Measurements from ENCODE around the gene S100A1.
"Not testable (repeated sequence)": the region's sequence is repeated elsewhere in the genome, so short reads cannot be mapped to it uniquely, and the experiment has no call there.

The S100A1 gene

GRCh38 chr1:153638261-153638660, 10.0 kb downstream of the S100A1 start:
- no peaks in the 10 kb centered on the region for H3K27me3 ChIP-seq
- DNase-seq: no peak
- no peaks in the 10 kb centered on the region for H3K9me3 ChIP-seq
- TF ChIP-seq CTCF (IDR thresholded peaks at IDR 0.05; ENCODE audit: low read depth, low read length): no peak
- peaks cover 84% of the 10 kb centered on the region for H3K36me3 ChIP-seq
- H3K4me1 ChIP-seq: no peaks in the 10 kb centered on the region
- no peak overlapping the region for H3K4me3 ChIP-seq (ENCODE audit: low read depth, low read length)

- H3K4me1 ChIP-seq: no peaks in the 10 kb centered on the region
- DNase-seq: no peak
- no peak for TF ChIP-seq CTCF (IDR thresholded peaks at IDR 0.05; ENCODE audit: low read depth, low read length)
- no peak overlapping the region for H3K4me3 ChIP-seq (ENCODE audit: low read depth, low read length)
- H3K9me3 ChIP-seq: no peaks in the 10 kb centered on the region
- H3K27me3 ChIP-seq: no peaks in the 10 kb centered on the region
- peaks cover 92% of the 10 kb centered on the region for H3K36me3 ChIP-seq
Measured at GRCh38 chr1:153639280-153639679, 11.0 kb downstream of the S100A1 start.

GRCh38 chr1:153640213-153640612, 12.0 kb downstream of the S100A1 start:
- DNase-seq; H3K27me3 ChIP-seq; H3K4me1 ChIP-seq; H3K4me3 ChIP-seq (ENCODE audit: low read depth, low read length); H3K9me3 ChIP-seq: not testable (repeated sequence)
- peaks cover 98% of the 10 kb centered on the region for H3K36me3 ChIP-seq

GRCh38 chr1:153640861-153641260, 12.6 kb downstream of the S100A1 start:
- Histone ChIP-seq H3K36me3 (peaks cover 99% of the 10 kb centered on the region), H3K4me1 (no peaks in the 10 kb centered on the region), H3K27me3 (no peaks in the 10 kb centered on the region), H3K9me3 (no peaks in the 10 kb centered on the region), H3K4me3 (ENCODE audit: low read depth, low read length) (no peak overlapping the region)
- no peak for TF ChIP-seq CTCF (IDR thresholded peaks at IDR 0.05; ENCODE audit: low read depth, low read length)
- no peak for DNase-seq

GRCh38 chr1:153642161-153642560, 13.9 kb downstream of the S100A1 start:
- peaks cover 98% of the 10 kb centered on the region for H3K36me3 ChIP-seq
- TF ChIP-seq CTCF (IDR thresholded peaks at IDR 0.05; ENCODE audit: low read depth, low read length): no peak
- no peaks in the 10 kb centered on the region for H3K9me3 ChIP-seq
- H3K27me3 ChIP-seq: no peaks in the 10 kb centered on the region
- H3K4me1 ChIP-seq: no peaks in the 10 kb centered on the region
- H3K4me3 ChIP-seq (ENCODE audit: low read depth, low read length): no peak overlapping the region
- no peak for DNase-seq

- no peak for TF ChIP-seq CTCF (IDR thresholded peaks at IDR 0.05; ENCODE audit: low read depth, low read length)
- H3K4me3 ChIP-seq (ENCODE audit: low read depth, low read length): no peak overlapping the region
- no peaks in the 10 kb centered on the region for H3K9me3 ChIP-seq
- H3K27me3 ChIP-seq: no peaks in the 10 kb centered on the region
- peaks cover 89% of the 10 kb centered on the region for H3K36me3 ChIP-seq
- H3K4me1 ChIP-seq: no peaks in the 10 kb centered on the region
- DNase-seq: no peak
Measured at GRCh38 chr1:153643100-153643499, 14.9 kb downstream of the S100A1 start.

GRCh38 chr1:153643816-153644215, 15.6 kb downstream of the S100A1 start:
- Histone ChIP-seq H3K27me3 (no peaks in the 10 kb centered on the region), H3K36me3 (peaks cover 82% of the 10 kb centered on the region), H3K4me3 (ENCODE audit: low read depth, low read length) (no peak overlapping the region), H3K9me3 (no peaks in the 10 kb centered on the region), H3K4me1 (no peaks in the 10 kb centered on the region; the same call in 1 of the 2 replicates)
- TF ChIP-seq CTCF (IDR thresholded peaks at IDR 0.05; ENCODE audit: low read depth, low read length): no peak
- DNase-seq: no peak

All from BE2C (cell line).